Left ventricle myocardium inferior (tissue), 1 donor: ENCODE measurements around the gene C1orf21. TPM values are rescaled to one million over a fixed set of nuclear protein-coding genes. Genes with fewer than 3 reads are reported as not detected.

Experiments
- DNase-seq: peaks from one replicate; pipeline ENCODE4 v3.0.0-alpha.2; 2020
- H3K27ac ChIP-seq: fragments of 200-600 bp; replicated peaks from 2 replicates; pipeline ENCODE4 v1.8.0; 2021
- H3K27me3 ChIP-seq: fragments of 200-600 bp; 2 replicates; pipeline ENCODE4 v1.8.0; 2021; ENCODE audit warnings: low read depth
- H3K36me3 ChIP-seq: fragments of 200-600 bp; 2 replicates; pipeline ENCODE4 v1.8.0; 2021
- H3K4me1 ChIP-seq: fragments of 200-600 bp; 2 replicates; pipeline ENCODE4 v1.8.0; 2021
- H3K4me3 ChIP-seq: fragments of 200-600 bp; 2 replicates; pipeline ENCODE4 v1.8.0; 2021; ENCODE audit warnings: mild to moderate bottlenecking, moderate library complexity
- H3K9me3 ChIP-seq: fragments of 200-600 bp; replicated peaks from 2 replicates; pipeline ENCODE4 v1.8.0; 2021
- CTCF ChIP-seq: fragments of 200-600 bp; IDR thresholded peaks from 2 replicates; pipeline ENCODE4 v1.8.0; 2021; ENCODE audit warnings: antibody characterized with exemption, mild to moderate bottlenecking, borderline replicate concordance
- intact Hi-C: fragments of 100-400 bp; cut with micrococcal nuclease; formaldehyde crosslinking; loops from one replicate; pipeline ENCODE4 v1.11.0; 2022
- total RNA-seq: library from RNA; stranded (reverse); fragmentation: NEBNext Ultra II Directional; extraction: Animal tissue kit (Norgen Biotek cat#: 25700); gene quantifications from one replicate; pipeline ENCODE4 v1.2.1, GENCODE V29; 2021
- donor health status: DM: no; HTN: yes; CAD: no; lungs with severe emphysema.

Gene C1orf21
- total RNA-seq, 1 donor from 2014 or later = 79.9 TPM

- intact Hi-C loops = no loop called here
- H3K4me1 ChIP-seq = peaks cover 33% of the 10 kb centered on the region
- no peak for TF ChIP-seq CTCF
- H3K36me3 ChIP-seq = peaks cover 31% of the 10 kb centered on the region
- H3K27me3 ChIP-seq = no peaks in the 10 kb centered on the region
- no peak for DNase-seq
- H3K4me3 ChIP-seq = no peak overlapping the region
- H3K9me3 ChIP-seq = peaks cover 26% of the 10 kb centered on the region
- H3K27ac ChIP-seq = no peak overlapping the region
These were observed 89.4 kb downstream of the C1orf21 start for GRCh38 chr1:184476187-184476586.

GRCh38 chr1:184479435-184480167 lies 92.8 kb downstream of the C1orf21 start:
- no peak overlapping the region for H3K27ac ChIP-seq
- peaks cover 49% of the 10 kb centered on the region for H3K4me1 ChIP-seq
- H3K27me3 ChIP-seq = no peaks in the 10 kb centered on the region
- H3K36me3 ChIP-seq = peaks cover 29% of the 10 kb centered on the region
- no peak overlapping the region for H3K4me3 ChIP-seq
- no peak for DNase-seq
- H3K9me3 ChIP-seq = peaks cover 7% of the 10 kb centered on the region
- intact Hi-C loops = no loop called here
- TF ChIP-seq CTCF = no peak

GRCh38 chr1:184480736-184481135 lies 93.9 kb downstream of the C1orf21 start:
- no peak overlapping the region for H3K4me3 ChIP-seq
- H3K27ac ChIP-seq = peak overlapping the region; percentile 84
- no peaks in the 10 kb centered on the region for H3K27me3 ChIP-seq
- intact Hi-C loops = no loop called here
- H3K36me3 ChIP-seq = peaks cover 24% of the 10 kb centered on the region
- DNase-seq = no peak
- no peaks in the 10 kb centered on the region for H3K9me3 ChIP-seq
- peaks cover 61% of the 10 kb centered on the region for H3K4me1 ChIP-seq
- TF ChIP-seq CTCF = no peak

- H3K4me3 ChIP-seq = no peak overlapping the region
- intact Hi-C loops = no loop called here
- peak overlapping the region; percentile 84 for H3K27ac ChIP-seq
- peaks cover 20% of the 10 kb centered on the region for H3K36me3 ChIP-seq
- no peak for TF ChIP-seq CTCF
- H3K27me3 ChIP-seq = no peaks in the 10 kb centered on the region
- peaks cover 75% of the 10 kb centered on the region for H3K4me1 ChIP-seq
- DNase-seq = peak; percentile 75
- no peaks in the 10 kb centered on the region for H3K9me3 ChIP-seq
These were observed 95.3 kb downstream of the C1orf21 start for GRCh38 chr1:184482136-184482535.

GRCh38 chr1:184483101-184483683 lies 96.4 kb downstream of the C1orf21 start:
- Histone ChIP-seq H3K9me3 (no peaks in the 10 kb centered on the region), H3K27me3 (no peaks in the 10 kb centered on the region), H3K4me1 (peaks cover 85% of the 10 kb centered on the region), H3K4me3 (no peak overlapping the region), H3K27ac (peak overlapping the region; percentile 84), H3K36me3 (peaks cover 9% of the 10 kb centered on the region)
- intact Hi-C loops = no loop called here
- TF ChIP-seq CTCF = no peak
- no peak for DNase-seq
